ENCODE measurements around the gene MOV10L1.

DNA sequence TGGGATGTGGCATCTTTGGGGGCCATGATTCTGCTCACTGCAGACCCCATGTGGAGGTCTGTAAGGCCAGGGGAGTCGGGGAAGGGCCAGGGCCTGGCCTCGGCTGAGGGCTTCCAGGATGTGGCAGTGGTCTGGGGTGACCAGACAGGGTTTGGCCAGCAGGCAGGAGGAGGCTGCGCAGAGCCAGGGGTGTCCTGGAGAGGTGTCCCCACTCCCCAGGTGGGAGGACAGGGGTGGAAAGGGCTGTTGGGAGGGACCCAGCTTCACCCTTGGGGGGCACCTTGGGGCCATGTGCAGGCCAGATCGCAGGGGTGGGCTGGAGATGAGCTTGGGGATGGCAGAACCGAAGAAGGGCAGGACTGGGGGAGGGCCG lies 84.2 kb downstream of the MOV10L1 start:
- TF ChIP-seq POLR2A (IDR thresholded peaks at IDR 0.05; ENCODE audit: low read depth, low read length) (no peak), MAX (IDR thresholded peaks at IDR 0.05; ENCODE audit: insufficient read depth, insufficient read length) (no peak), JUN (IDR thresholded peaks at IDR 0.05; ENCODE audit: borderline replicate concordance, insufficient read depth, insufficient read length, low read depth) (no peak), EZH2 (IDR thresholded peaks at IDR 0.05; ENCODE audit: borderline replicate concordance, low read depth, low read length, severe bottlenecking) (no peak), POLR2AphosphoS5 (IDR thresholded peaks at IDR 0.05; ENCODE audit: insufficient read depth, low read depth, low read length) (no peak), FOS (IDR thresholded peaks at IDR 0.05; ENCODE audit: borderline replicate concordance, insufficient read depth, low read length) (no peak), MYC (IDR thresholded peaks at IDR 0.05; ENCODE audit: low read depth, low read length) (no peak), GATA2 (IDR thresholded peaks at IDR 0.05; ENCODE audit: insufficient read depth, insufficient read length, low read depth, low read length) (no peak)
- TF ChIP-seq, protein P1, sequence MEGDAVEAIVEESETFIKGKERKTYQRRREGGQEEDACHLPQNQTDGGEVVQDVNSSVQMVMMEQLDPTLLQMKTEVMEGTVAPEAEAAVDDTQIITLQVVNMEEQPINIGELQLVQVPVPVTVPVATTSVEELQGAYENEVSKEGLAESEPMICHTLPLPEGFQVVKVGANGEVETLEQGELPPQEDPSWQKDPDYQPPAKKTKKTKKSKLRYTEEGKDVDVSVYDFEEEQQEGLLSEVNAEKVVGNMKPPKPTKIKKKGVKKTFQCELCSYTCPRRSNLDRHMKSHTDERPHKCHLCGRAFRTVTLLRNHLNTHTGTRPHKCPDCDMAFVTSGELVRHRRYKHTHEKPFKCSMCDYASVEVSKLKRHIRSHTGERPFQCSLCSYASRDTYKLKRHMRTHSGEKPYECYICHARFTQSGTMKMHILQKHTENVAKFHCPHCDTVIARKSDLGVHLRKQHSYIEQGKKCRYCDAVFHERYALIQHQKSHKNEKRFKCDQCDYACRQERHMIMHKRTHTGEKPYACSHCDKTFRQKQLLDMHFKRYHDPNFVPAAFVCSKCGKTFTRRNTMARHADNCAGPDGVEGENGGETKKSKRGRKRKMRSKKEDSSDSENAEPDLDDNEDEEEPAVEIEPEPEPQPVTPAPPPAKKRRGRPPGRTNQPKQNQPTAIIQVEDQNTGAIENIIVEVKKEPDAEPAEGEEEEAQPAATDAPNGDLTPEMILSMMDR (IDR thresholded peaks at IDR 0.05; ENCODE audit: extremely low read depth in 1 of 2, insufficient read depth in 1 of 2, low read depth in 1 of 2, low read length in 2 of 2): no peak

Measured in endothelial cell of umbilical vein (primary cell).